ENCODE measurements around the gene IKBKE. TPM values are rescaled to one million over a fixed set of nuclear protein-coding genes. Genes with fewer than 3 reads are reported as not detected.
A peak's percentile ranks its signal among the peaks of the same experiment; 100 is the strongest.

The IKBKE gene
- total and polyA plus RNA-seq, 10 of the 15 experiments (the other 5 are each of a cell fraction or from before 2014, with no cell fraction given) = 12.8 to 35.1 (median 23.1) TPM

GRCh38 chr1:206495011-206495461, 24.8 kb downstream of the IKBKE start:
- H3K4me2 ChIP-seq (ENCODE audit: control insufficient read depth, insufficient read depth) = peak overlapping the region; percentile 69
- H3K36me3 ChIP-seq (ENCODE audit: control insufficient read depth in 2 of 2, insufficient read depth in 2 of 2, low read length in 1 of 2) = peaks cover 23 to 25% of the 10 kb centered on the region in 2 experiments
- in situ Hi-C loops (cut with MboI) (no loop called here), intact Hi-C loops (cut with micrococcal nuclease; ENCODE audit: unreplicated experiment) (no loop called here)
- TF ChIP-seq SUPT20H (IDR thresholded peaks at IDR 0.05; ENCODE audit: borderline replicate concordance, control insufficient read depth, low read depth, low read length) (no peak), CEBPB (IDR thresholded peaks at IDR 0.05; ENCODE audit: borderline replicate concordance in 1 of 2, low read depth in 2 of 2, low read length in 2 of 2) (no peak), RELA (IDR thresholded peaks at IDR 0.05; ENCODE audit: borderline replicate concordance, partially characterized antibody) (no peak)
- H3K9me3 ChIP-seq (replicated peaks; ENCODE audit: control insufficient read depth, insufficient read depth, low read length) = no peaks in the 10 kb centered on the region
- no peaks in the 10 kb centered on the region for H3K79me2 ChIP-seq (ENCODE audit: control insufficient read depth, insufficient read depth, low read length)
- no peaks in the 10 kb centered on the region for H4K20me1 ChIP-seq (ENCODE audit: control insufficient read depth, insufficient read depth)
- BruUV-seq (replicated peaks) = no TSS peak
- WGBS (ENCODE audit: insufficient coverage, insufficient replicate concordance, low lambda C conversion rate, missing lambda C conversion rate) = 74% methylated on average over 6 of the region's 6 CpGs
- H3K27me3 ChIP-seq (replicated peaks in 1 of 2; ENCODE audit: control insufficient read depth in 2 of 2, insufficient read depth in 2 of 2, low read length in 1 of 2) = no peaks in the 10 kb centered on the region
- FAIRE-seq = no peak
- ChIA-PET CTCF (interaction anchor here (0.7 to 7.5 kb wide), 19 partner anchors 10 to 230 kb away, joined by 3 to 62 read pairs (median 7); partner anchors contain the start of genes DYRK3, IKBKE and RASSF5), POLR2A (interaction anchor here (0.6 to 4.0 kb wide), 12 partner anchors 11 to 427 kb away, joined by 3 to 60 read pairs (median 4); partner anchors contain the start of genes FCMR, IKBKE and RASSF5), SMC1A (ENCODE audit: uncharacterized antibody, unreplicated experiment) (interaction anchor here (0.5 to 11.5 kb wide), 25 partner anchors 10 to 220 kb away, joined by 3 to 146 read pairs (median 7); partner anchors contain the start of genes EIF2D, IKBKE and RASSF5), RAD21 (ENCODE audit: unreplicated experiment) (interaction anchor here (0.6 to 4.7 kb wide), 20 partner anchors 10 to 169 kb away, joined by 3 to 69 read pairs (median 7); partner anchors contain the start of genes EIF2D, IKBKE and RASSF5)
- peak overlapping the region; percentile 22 for H3K4me3 ChIP-seq
- H3K27ac ChIP-seq (ENCODE audit: control insufficient read depth, insufficient read depth) = peak overlapping the region; percentile 90
- no peak overlapping the region; the same call in 1 of the 2 replicates for H3K9ac ChIP-seq (ENCODE audit: control insufficient read depth, insufficient read depth, low read length)
- ATAC-seq = no peak
- no peak for DNase-seq (ENCODE audit: low read depth, low spot score)
- peaks cover 39% of the 10 kb centered on the region for H3K4me1 ChIP-seq (ENCODE audit: control insufficient read depth, insufficient read depth, low read length)
- H2AFZ ChIP-seq (ENCODE audit: control insufficient read depth, low read depth, low read length) = no peak overlapping the region

DNA sequence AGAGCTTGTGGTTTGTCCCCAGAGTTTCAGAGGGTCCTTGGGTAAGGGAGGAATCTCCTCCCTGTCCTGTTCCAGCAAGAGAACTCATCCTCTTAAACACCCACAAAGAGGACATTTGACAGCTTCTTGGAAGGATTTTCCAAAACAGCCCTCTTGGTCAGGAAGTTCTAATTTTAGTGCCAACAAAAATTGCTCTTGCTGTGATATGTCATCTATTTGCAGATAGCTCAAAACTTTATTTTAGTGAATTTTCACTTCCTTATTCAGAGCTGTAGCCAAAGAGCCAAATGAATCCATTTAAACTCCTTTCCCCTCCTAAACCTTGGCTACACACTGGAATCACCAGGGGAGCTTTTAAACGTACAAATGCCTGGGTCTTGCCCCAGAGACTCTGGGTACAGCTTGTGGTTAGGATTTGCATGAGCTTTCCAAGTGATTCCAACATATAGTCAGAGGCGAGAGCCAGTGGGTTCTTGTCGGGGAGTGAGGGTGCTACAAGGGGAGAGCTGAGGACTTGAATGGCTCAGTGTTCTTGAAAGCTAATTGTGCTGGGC, 25.3 kb downstream of the IKBKE start:
- Histone ChIP-seq H3K4me3 (peak overlapping the region; percentile 41), H3K27ac (ENCODE audit: control insufficient read depth, insufficient read depth) (peak overlapping the region; percentile 90), H3K9me3 (replicated peaks; ENCODE audit: control insufficient read depth, insufficient read depth, low read length) (no peaks in the 10 kb centered on the region), H3K36me3 (ENCODE audit: control insufficient read depth in 2 of 2, insufficient read depth in 2 of 2, low read length in 1 of 2) (peaks cover 18 to 25% of the 10 kb centered on the region in 2 experiments), H3K79me2 (ENCODE audit: control insufficient read depth, insufficient read depth, low read length) (no peaks in the 10 kb centered on the region), H3K4me2 (ENCODE audit: control insufficient read depth, insufficient read depth) (peak overlapping the region; percentile 69), H3K4me1 (ENCODE audit: control insufficient read depth, insufficient read depth, low read length) (peaks cover 39% of the 10 kb centered on the region), H4K20me1 (ENCODE audit: control insufficient read depth, insufficient read depth) (no peaks in the 10 kb centered on the region), H2AFZ (ENCODE audit: control insufficient read depth, low read depth, low read length) (no peak overlapping the region), H3K9ac (ENCODE audit: control insufficient read depth, insufficient read depth, low read length) (peak overlapping the region; percentile 5; the same call in 1 of the 2 replicates), H3K27me3 (replicated peaks in 1 of 2; ENCODE audit: control insufficient read depth in 2 of 2, insufficient read depth in 2 of 2, low read length in 1 of 2) (no peaks in the 10 kb centered on the region)
- ChIA-PET POLR2A (interaction anchor here (0.6 to 4.0 kb wide), 19 partner anchors 10 to 426 kb away, joined by 3 to 60 read pairs (median 5); partner anchors contain the start of genes FCMR, IKBKE and RASSF5), SMC1A (ENCODE audit: uncharacterized antibody, unreplicated experiment) (interaction anchor here (0.5 to 11.5 kb wide), 28 partner anchors 10 to 224 kb away, joined by 3 to 146 read pairs (median 6); partner anchors contain the start of genes EIF2D, IKBKE and RASSF5), CTCF (interaction anchor here (1.0 to 7.5 kb wide), 22 partner anchors 10 to 229 kb away, joined by 3 to 62 read pairs (median 7); partner anchors contain the start of genes DYRK3, IKBKE and RASSF5), RAD21 (ENCODE audit: unreplicated experiment) (interaction anchor here (0.7 to 4.7 kb wide), 23 partner anchors 10 to 168 kb away, joined by 3 to 69 read pairs (median 6); partner anchors contain the start of genes EIF2D, IKBKE and RASSF5)
- no TSS peak for BruUV-seq (replicated peaks)
- ATAC-seq (peak; percentile 41), FAIRE-seq (peak; percentile 97), DNase-seq (ENCODE audit: low read depth, low spot score) (no peak)
- intact Hi-C loops (cut with micrococcal nuclease; ENCODE audit: unreplicated experiment) (no loop called here), in situ Hi-C loops (cut with MboI) (no loop called here)
- 4% methylated on average over 3 of the region's 3 CpGs for WGBS (ENCODE audit: insufficient coverage, insufficient replicate concordance, low lambda C conversion rate, missing lambda C conversion rate)
- no peak; the same call in 1 of the 2 replicates for TF ChIP-seq CREM (IDR thresholded peaks at IDR 0.05; ENCODE audit: low read depth)
- no peak; the same call in 1 of the 2 replicates for TF ChIP-seq CBFB (IDR thresholded peaks at IDR 0.05; ENCODE audit: low read depth)
- TF ChIP-seq NR2F1 (conservative IDR thresholded peaks at IDR 0.05) = no peak
- no peak for TF ChIP-seq E2F8 (IDR thresholded peaks at IDR 0.05; ENCODE audit: low read depth, partially characterized antibody)

Data from GM12878 (cell line).